ENCODE data around the gene SESN1. TPM values are rescaled to one million over a fixed set of nuclear protein-coding genes. Genes with fewer than 3 reads are reported as not detected.

The SESN1 gene
- polyA plus RNA-seq, 5 donors = 51.7 to 86.7 (median 79.9) TPM

DNA sequence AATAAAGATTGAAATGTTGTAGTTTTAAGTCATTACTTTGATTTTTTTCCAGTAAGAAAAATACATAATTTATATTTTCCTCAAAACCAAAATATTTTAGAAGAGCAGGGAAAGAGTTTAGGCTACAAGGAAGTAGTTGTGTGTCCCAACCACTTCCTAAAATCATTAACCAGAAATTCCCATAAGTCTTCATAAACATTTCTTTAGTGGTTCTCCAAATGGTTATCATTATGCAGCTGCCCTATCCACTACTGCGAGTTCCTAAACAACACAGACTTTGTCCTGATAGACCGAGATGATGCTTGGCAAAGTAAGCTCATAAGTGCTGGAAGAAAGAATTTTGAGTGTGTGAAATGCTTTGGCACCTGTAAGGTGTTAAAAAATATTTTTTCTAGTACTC, 152.8 kb downstream of the SESN1 start:
- no peak for DNase-seq

- no peak for DNase-seq
Observed at GRCh38 chr6:108941281-108941680, 153.4 kb downstream of the SESN1 start.

DNA sequence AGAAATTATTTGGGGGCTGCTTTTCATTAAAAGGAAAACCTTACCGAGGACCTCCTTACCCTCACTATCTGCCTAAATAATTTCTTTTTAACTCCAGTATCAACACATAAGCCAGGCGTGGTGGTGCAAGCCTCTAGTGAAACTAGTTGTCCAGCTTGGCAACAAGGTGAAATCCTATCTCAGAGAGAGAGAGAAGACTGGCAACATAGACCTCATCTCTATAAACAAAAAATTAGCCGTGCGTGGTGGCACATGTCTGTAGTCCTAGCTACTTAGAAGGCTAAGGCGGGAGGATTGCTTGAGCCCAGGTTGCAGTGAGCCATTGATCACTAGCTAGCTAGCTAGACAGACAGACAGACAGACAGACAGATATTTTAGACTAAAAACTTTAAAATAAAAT, 153.9 kb downstream of the SESN1 start:
- DNase-seq = no peak

GRCh38 chr6:108937170-108937569, 157.5 kb downstream of the SESN1 start:
- no peak for DNase-seq

Other genes with a start within 250 kb of the SESN1 start
- 10 to 100 TPM; 17.6 to 30.0 (median 28.4) TPM for gene ARMC2, start 246.4 kb downstream of the SESN1 start, polyA plus RNA-seq (ENCODE audit: insufficient read depth in 1 of 5, insufficient read length in 5 of 5, low replicate concordance in 1 of 5)
- 10 to 100 TPM; 17.7 to 45.3 (median 35.7) TPM for gene CEP57L1, start 661 bp upstream of the SESN1 start, polyA plus RNA-seq (ENCODE audit: insufficient read depth in 1 of 5, insufficient read length in 5 of 5, low replicate concordance in 1 of 5)

Measured in right lung (tissue), 5 donors.